Neural progenitor cell (in vitro differentiated cells): ENCODE results near the gene ITPR1.

Experiments
- CTCF ChIP-seq: fragments of 200-600 bp; sonication (generic); IDR thresholded peaks from 2 replicates; pipeline ENCODE4 v1.5.1; 2017; ENCODE audit warnings: antibody characterized with exemption, mild to moderate bottlenecking
- EZH2 ChIP-seq: fragments of 200-600 bp; sonication (generic); IDR thresholded peaks from 2 replicates; pipeline ENCODE4 v1.6.1; 2017; ENCODE audit warnings: antibody characterized with exemption, mild to moderate bottlenecking, moderate library complexity

- TF ChIP-seq CTCF (no peak), EZH2 (no peak)
Observed at GRCh38 chr3:4841776-4842440, 348.8 kb downstream of the ITPR1 start.
